LHCN-M2 (cell line): Measurements from ENCODE around the gene BCAR1. TPM values are rescaled to one million over a fixed set of nuclear protein-coding genes. Genes with fewer than 3 reads are reported as not detected.
"Not testable (repeated sequence)": the region's sequence is repeated elsewhere in the genome, so short reads cannot be mapped to it uniquely, and the experiment has no call there.

Experiments
- DNase-seq: peaks from one replicate; pipeline ENCODE4 v3.0.0-alpha.2; 2012; ENCODE audit warnings: low read depth
- total RNA-seq: library from RNA; depleted of rRNA; stranded (reverse); fragments of >200 nt; gene quantifications from 2 replicates; pipeline ENCODE4 v1.2.3, GENCODE V29; 2014

The BCAR1 gene
- total RNA-seq, 1 experiment from 2014 or later, result 67.9 TPM

GRCh38 chr16:75254359-75254837 is 3.0 kb upstream of the BCAR1 start:
- DNase-seq, result peak; percentile 92

GRCh38 chr16:75252946-75253911 is 1.8 kb upstream of the BCAR1 start:
- DNase-seq, result no peak

DNA sequence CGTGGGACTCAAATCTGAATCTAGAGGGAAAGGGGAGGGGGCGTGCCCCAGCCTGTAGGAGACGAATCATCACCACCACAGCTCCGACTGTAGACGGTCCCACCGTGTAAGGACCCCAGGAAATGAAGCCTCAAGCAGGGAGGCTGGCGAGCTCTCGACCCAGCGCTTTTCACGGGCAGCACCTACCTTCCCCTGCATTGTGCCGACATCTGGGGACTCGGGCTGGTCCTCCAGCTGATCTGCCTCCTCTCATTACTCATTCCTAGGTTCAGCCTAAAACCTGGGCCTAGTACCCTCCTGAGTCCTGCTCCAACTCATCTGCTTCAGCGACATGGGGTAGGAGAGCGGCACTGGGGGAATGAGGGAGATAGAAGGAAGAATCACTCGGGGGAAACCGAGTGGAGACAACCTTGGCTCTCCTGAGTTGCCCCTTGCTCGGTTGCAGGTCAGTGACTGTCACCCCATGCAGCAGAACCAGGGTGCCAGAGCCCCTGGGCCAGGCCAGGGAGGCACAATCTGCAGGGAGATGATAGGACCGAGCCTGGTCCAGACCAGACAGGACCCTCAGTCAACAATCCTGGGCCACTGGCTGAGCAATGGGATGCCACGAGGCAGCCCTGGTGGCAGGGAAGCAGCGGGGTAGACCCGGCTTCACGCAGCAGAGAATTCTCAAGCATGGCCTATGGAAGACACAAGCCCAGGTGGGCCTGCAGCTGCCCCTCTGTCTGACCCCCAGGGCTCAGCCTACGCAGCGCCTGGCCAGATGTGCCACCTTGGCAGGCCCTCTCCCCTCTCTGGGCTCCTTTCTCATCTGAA is 833 bp upstream of the BCAR1 start:
- no peak for DNase-seq

DNA sequence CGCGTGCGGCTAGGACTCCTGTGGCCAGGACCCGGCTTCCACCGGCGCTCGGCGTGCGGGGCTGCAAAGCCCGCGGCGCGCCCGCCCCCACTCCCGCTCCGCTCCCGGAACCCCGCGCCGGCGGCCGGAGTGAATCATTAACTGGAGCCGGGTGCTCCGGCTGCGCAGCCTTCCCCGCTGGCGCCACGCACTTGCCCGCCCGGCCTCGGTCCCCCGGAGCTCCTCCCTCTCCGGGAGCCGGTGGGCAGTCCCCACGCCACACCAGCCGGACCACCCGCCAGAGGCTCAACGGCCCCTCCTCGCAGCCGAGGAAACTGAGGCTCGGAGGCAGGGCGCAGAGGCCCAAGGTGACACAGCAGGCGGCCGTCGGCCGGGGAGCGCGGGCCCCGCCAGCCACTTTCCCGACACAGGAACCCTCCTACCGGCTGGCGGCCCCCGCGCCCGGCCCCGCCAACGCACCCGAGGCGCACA is 580 bp downstream of the BCAR1 start:
- DNase-seq, result no peak

DNA sequence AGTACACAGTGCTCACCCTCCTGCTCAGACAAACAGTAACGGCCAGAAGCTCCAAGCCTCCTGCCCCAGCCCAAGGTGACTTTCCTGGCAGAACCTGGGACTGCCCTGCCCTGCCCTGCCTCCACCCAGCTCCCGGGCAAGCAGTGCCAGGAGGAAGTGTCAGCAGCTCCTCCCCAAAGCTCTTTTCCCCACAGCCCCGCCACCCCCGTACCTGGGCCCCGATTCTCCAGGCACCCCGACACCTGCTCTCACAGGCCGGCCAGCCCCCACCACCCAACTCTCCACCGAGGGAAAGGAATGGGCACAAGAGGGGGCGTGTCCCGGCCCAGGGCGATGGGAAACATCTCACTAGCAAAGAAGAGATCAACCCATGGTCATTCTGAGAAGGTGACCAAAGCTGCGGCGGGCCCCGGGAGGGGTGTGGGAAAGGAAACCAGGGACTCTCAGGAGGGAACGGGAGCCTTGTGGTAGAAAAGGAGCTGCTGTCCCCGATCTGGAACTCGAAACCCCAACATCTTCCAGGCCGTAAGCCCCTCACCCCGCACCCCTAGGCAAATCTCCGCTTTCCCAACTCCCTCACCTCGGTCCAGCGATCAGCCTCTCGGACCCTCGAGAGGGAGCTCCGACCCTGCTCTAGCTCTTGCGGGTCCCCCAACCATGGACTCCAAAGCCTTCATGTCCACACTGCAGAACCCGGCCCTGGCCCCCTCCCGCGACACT is 1.2 kb downstream of the BCAR1 start:
- no peak for DNase-seq

GRCh38 chr16:75249441-75249840 is 2.0 kb downstream of the BCAR1 start:
- no peak for DNase-seq

GRCh38 chr16:75248536-75249380 is 2.7 kb downstream of the BCAR1 start:
- DNase-seq, result no peak

- no peak for DNase-seq
Measured at GRCh38 chr16:75248142-75248535, 3.3 kb downstream of the BCAR1 start.

- no peak for DNase-seq
Measured at GRCh38 chr16:75247249-75247648, 4.2 kb downstream of the BCAR1 start.

DNA sequence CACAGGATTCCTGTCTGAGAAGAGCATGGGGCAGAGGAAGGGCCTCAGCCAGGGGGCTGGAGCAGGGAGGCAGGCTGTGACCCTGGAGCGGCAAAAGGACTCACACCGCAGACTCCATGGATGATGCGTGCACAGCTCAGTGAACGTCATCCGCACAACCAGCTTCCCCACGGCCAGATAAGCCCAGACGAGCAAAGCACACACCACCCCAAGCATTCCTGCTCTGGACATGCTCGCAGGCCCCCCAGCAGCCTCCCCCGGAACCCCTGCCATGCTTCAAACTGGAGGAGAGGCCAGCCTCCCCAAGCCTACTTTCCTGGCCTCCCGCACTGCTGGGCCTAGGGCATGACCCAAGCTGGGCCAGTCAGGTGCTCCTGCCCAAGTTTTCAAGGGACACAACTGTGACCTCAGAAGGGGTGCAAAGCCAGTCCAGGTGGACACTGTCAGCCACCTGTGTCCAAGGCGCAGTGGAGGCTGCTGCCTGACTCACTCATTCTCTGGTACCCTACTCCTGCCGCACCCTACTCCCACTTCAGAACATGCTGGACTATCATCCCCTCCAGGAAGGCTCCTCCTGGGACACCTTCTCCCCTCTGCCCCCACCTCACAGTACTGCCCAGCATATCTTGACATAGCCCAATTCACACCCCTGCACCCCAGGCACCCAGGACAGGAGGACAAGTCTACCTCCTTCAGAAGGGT is 4.8 kb downstream of the BCAR1 start:
- no peak for DNase-seq

- peak; percentile 98 for DNase-seq
Measured at GRCh38 chr16:75244844-75245758, 6.3 kb downstream of the BCAR1 start.

DNA sequence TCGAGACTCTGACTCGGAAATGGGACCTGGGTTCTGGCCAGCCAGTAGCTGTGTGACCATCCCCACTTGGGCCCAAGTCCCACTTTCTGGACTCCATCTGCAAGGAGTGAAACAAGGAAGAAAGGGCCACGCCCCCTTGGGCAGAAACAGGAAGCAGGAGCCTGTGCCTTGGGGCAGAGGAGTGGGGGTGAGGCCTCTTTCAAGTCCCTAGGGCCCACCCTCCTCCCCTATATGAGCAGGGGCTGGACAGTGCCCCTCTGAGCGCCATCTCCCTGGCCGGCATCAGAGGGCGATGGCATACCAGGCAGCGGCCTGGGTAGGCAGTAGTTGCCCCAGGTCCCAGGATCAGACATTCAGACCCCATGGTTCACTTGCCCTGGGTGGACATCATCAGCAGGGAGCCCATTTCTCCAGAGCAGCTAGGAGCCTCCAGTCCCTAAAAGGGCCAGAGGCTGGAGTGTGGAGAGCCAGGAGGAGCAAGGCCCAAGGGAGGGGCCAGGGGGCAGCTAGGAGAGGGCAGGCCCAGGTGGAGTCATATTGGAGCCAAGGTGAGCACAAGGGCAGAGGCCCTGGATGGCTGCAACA is 7.1 kb downstream of the BCAR1 start:
- DNase-seq, result no peak

- no peak for DNase-seq
Measured at GRCh38 chr16:75243667-75244224, 7.7 kb downstream of the BCAR1 start.

DNA sequence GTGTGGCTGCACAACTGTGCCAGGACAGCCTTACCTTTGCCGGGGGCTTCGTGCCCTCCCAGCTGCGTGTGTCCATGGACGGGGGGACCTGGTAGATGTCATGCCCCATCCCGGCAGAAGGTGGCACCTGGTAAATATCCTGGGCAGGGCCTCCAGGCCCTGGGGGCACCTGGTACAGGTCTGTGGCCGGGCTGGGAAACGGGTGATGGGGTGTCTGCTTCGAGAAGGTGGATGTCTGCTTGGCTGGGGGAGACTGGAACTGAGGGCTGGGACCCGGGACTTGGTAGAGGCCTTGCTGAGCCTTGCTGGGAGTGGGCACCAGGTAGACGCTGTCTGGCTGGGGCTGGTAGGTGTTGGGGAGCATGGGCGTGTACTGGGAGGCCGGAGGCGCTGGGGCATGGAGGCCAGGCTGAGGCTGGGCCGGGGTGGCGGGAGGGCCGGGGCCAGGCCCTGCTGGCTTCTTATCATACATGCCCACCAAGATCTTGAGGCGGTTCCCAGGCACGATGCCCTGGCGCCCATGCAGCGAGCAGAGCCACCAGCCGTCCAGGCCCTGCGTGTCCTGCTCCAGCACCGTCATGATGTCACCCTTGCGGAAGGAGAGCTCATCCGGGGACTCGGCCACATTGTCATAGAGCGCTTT is 8.9 kb downstream of the BCAR1 start:
- not testable (repeated sequence) for DNase-seq

GRCh38 chr16:75241955-75242354 is 9.5 kb downstream of the BCAR1 start:
- no peak for DNase-seq

DNA sequence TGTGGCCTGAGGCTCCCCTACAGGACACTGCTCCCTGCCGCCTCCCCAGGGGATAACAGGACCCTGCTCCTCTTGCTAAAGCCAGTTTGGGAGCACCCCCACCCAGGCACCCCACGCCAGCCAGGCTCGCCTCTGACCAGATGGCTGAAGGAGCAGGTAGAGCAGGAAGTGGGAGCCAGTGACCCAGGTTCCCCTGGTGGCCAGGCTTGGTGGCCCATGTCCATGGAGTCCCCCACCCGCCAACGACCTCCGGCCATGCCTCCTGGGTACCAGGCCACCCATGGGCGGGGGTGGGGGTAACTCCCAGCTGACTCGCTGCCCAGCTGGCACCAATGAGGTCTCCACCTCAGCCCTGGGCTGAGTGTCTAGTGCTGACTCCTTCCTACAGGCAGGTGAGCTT is 10.0 kb downstream of the BCAR1 start:
- DNase-seq, result no peak

GRCh38 chr16:75240633-75241032 is 10.8 kb downstream of the BCAR1 start:
- not testable (repeated sequence) for DNase-seq
